Measurements from ENCODE around the gene CDYL. TPM values are rescaled to one million over a fixed set of nuclear protein-coding genes. Genes with fewer than 3 reads are reported as not detected.

CDYL gene
- total RNA-seq, 1 experiment from 2014 or later: 38.4 TPM

- H3K4me3 ChIP-seq (ENCODE audit: low read length): no peak overlapping the region
- ATAC-seq (no peak), DNase-seq (no peak)
- no peak for TF ChIP-seq EZH2phosphoT487 (IDR thresholded peaks at IDR 0.05; ENCODE audit: borderline replicate concordance, low read length)
- no peak for TF ChIP-seq EZH2 (IDR thresholded peaks at IDR 0.05; ENCODE audit: low read length, unreplicated experiment)
- TF ChIP-seq CTCF (conservative IDR thresholded peaks at IDR 0.05; ENCODE audit: low read depth, low read length): no peak
- BruUV-seq (replicated peaks): no TSS peak
- intact Hi-C loops (cut with micrococcal nuclease): no loop called here
- no peaks in the 10 kb centered on the region for H3K36me3 ChIP-seq (ENCODE audit: low read depth, low read length)
- H2AFZ ChIP-seq (ENCODE audit: low read length): no peak overlapping the region
- POLR2A ChIA-PET (ENCODE audit: unreplicated experiment): no interaction called here
- H3K9me3 ChIP-seq (ENCODE audit: low read length): no peaks in the 10 kb centered on the region
- CTCF ChIA-PET: no interaction called here
- peaks cover 12% of the 10 kb centered on the region for H3K4me1 ChIP-seq (ENCODE audit: insufficient read depth, low read length)
- H3K9me2 ChIP-seq (replicated peaks; ENCODE audit: low read length): no peaks in the 10 kb centered on the region
- no peak overlapping the region for H3K27ac ChIP-seq (ENCODE audit: low read length)
- no peaks in the 10 kb centered on the region for H3F3A ChIP-seq (ENCODE audit: low read length, unreplicated experiment)
- peaks cover 100% of the 10 kb centered on the region for H3K79me2 ChIP-seq (ENCODE audit: low read length)
- H4K20me1 ChIP-seq (ENCODE audit: low read length): peaks cover 50% of the 10 kb centered on the region
- H3K4me2 ChIP-seq (ENCODE audit: low read length): no peak overlapping the region
- H3K9ac ChIP-seq (ENCODE audit: low read length): no peak overlapping the region
- H3K27me3 ChIP-seq (ENCODE audit: low read length): no peaks in the 10 kb centered on the region
Observed at GRCh38 chr6:4816904-4817303, 40.7 kb downstream of the CDYL start.

- DNase-seq (peak; percentile 27), ATAC-seq (no peak)
- TF ChIP-seq CTCF (conservative IDR thresholded peaks at IDR 0.05; ENCODE audit: low read depth, low read length): no peak
- TF ChIP-seq EZH2 (IDR thresholded peaks at IDR 0.05; ENCODE audit: low read length, unreplicated experiment): no peak
- no peak for TF ChIP-seq EZH2phosphoT487 (IDR thresholded peaks at IDR 0.05; ENCODE audit: borderline replicate concordance, low read length)
- H3K4me1 ChIP-seq (ENCODE audit: insufficient read depth, low read length): peaks cover 6% of the 10 kb centered on the region; the same call in 1 of the 2 replicates
- ChIA-PET CTCF (no interaction called here), POLR2A (ENCODE audit: unreplicated experiment) (no interaction called here)
- H4K20me1 ChIP-seq (ENCODE audit: low read length): peaks cover 44% of the 10 kb centered on the region
- no peaks in the 10 kb centered on the region for H3K9me3 ChIP-seq (ENCODE audit: low read length)
- no peaks in the 10 kb centered on the region for H3K9me2 ChIP-seq (replicated peaks; ENCODE audit: low read length)
- H3K27ac ChIP-seq (ENCODE audit: low read length): no peak overlapping the region
- no peaks in the 10 kb centered on the region for H3K36me3 ChIP-seq (ENCODE audit: low read depth, low read length)
- intact Hi-C loops (cut with micrococcal nuclease): no loop called here
- H3K4me2 ChIP-seq (ENCODE audit: low read length): no peak overlapping the region
- no peaks in the 10 kb centered on the region for H3K27me3 ChIP-seq (ENCODE audit: low read length)
- no TSS peak for BruUV-seq (replicated peaks)
- H3K9ac ChIP-seq (ENCODE audit: low read length): no peak overlapping the region
- no peak overlapping the region for H2AFZ ChIP-seq (ENCODE audit: low read length)
- H3K79me2 ChIP-seq (ENCODE audit: low read length): peaks cover 100% of the 10 kb centered on the region
- H3F3A ChIP-seq (ENCODE audit: low read length, unreplicated experiment): no peaks in the 10 kb centered on the region
- no peak overlapping the region for H3K4me3 ChIP-seq (ENCODE audit: low read length)
Observed at GRCh38 chr6:4817551-4817950, 41.3 kb downstream of the CDYL start.

- H3K36me3 ChIP-seq (ENCODE audit: low read depth, low read length): no peaks in the 10 kb centered on the region
- BruUV-seq (replicated peaks): no TSS peak
- H3K9me3 ChIP-seq (ENCODE audit: low read length): no peaks in the 10 kb centered on the region
- H3K4me3 ChIP-seq (ENCODE audit: low read length): no peak overlapping the region
- no peak overlapping the region for H3K27ac ChIP-seq (ENCODE audit: low read length)
- ChIA-PET CTCF (no interaction called here), POLR2A (ENCODE audit: unreplicated experiment) (no interaction called here)
- no peak for ATAC-seq
- H3F3A ChIP-seq (ENCODE audit: low read length, unreplicated experiment): no peaks in the 10 kb centered on the region
- intact Hi-C loops (cut with micrococcal nuclease): no loop called here
- no peaks in the 10 kb centered on the region for H3K9me2 ChIP-seq (replicated peaks; ENCODE audit: low read length)
- DNase-seq: no peak
- no peak for TF ChIP-seq CTCF (conservative IDR thresholded peaks at IDR 0.05; ENCODE audit: low read depth, low read length)
- no peak for TF ChIP-seq EZH2 (IDR thresholded peaks at IDR 0.05; ENCODE audit: low read length, unreplicated experiment)
- no peak for TF ChIP-seq EZH2phosphoT487 (IDR thresholded peaks at IDR 0.05; ENCODE audit: borderline replicate concordance, low read length)
- no peaks in the 10 kb centered on the region for H3K27me3 ChIP-seq (ENCODE audit: low read length)
- no peak overlapping the region for H3K9ac ChIP-seq (ENCODE audit: low read length)
- H4K20me1 ChIP-seq (ENCODE audit: low read length): peaks cover 35% of the 10 kb centered on the region
- no peak overlapping the region for H3K4me2 ChIP-seq (ENCODE audit: low read length)
- H2AFZ ChIP-seq (ENCODE audit: low read length): no peak overlapping the region
- H3K4me1 ChIP-seq (ENCODE audit: insufficient read depth, low read length): peaks cover 6% of the 10 kb centered on the region; the same call in 1 of the 2 replicates
- H3K79me2 ChIP-seq (ENCODE audit: low read length): peaks cover 100% of the 10 kb centered on the region
Observed at GRCh38 chr6:4818272-4818938, 42.2 kb downstream of the CDYL start.

All from PC-3 (cell line).